Ovary (tissue), 3 donors: ENCODE data around the gene SEMA4D.

Experiments used
- EP300 ChIP-seq: sonication (generic); formaldehyde crosslinking; IDR thresholded peaks from one replicate; pipeline ENCODE4 v1.6.1; 2017; ENCODE audit warnings: antibody characterized with exemption
- TF ChIP-seq, protein P1 (sequence below), 3 donors: fragments of 450-650 bp in 2 of 3; fragments of 200-600 bp in 1 of 3; IDR thresholded peaks; one replicate each; pipeline versions ENCODE4 v1.5.1 to v1.8.0; 2016 to 2022; ENCODE audit warnings: antibody characterized with exemption in 3 of 3, mild to moderate bottlenecking in 1 of 3
- donor health status: DM: no; HTN: no; CAD: no.

- no peak for TF ChIP-seq EP300
- TF ChIP-seq, protein P1, sequence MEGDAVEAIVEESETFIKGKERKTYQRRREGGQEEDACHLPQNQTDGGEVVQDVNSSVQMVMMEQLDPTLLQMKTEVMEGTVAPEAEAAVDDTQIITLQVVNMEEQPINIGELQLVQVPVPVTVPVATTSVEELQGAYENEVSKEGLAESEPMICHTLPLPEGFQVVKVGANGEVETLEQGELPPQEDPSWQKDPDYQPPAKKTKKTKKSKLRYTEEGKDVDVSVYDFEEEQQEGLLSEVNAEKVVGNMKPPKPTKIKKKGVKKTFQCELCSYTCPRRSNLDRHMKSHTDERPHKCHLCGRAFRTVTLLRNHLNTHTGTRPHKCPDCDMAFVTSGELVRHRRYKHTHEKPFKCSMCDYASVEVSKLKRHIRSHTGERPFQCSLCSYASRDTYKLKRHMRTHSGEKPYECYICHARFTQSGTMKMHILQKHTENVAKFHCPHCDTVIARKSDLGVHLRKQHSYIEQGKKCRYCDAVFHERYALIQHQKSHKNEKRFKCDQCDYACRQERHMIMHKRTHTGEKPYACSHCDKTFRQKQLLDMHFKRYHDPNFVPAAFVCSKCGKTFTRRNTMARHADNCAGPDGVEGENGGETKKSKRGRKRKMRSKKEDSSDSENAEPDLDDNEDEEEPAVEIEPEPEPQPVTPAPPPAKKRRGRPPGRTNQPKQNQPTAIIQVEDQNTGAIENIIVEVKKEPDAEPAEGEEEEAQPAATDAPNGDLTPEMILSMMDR (IDR thresholded peaks at IDR 0.05) = no peak
Measured at GRCh38 chr9:89538871-89539270, 41.0 kb upstream of the SEMA4D start.
